Uterus (tissue), 2 donors: ENCODE measurements around the gene LRRC2.

ENCODE experiments used
- POLR2A ChIP-seq, 2 donors: fragments of 450-650 bp; IDR thresholded peaks; one replicate each; pipeline ENCODE4 v1.6.1; 2016; ENCODE audit warnings: antibody characterized with exemption in 2 of 2, mild to moderate bottlenecking in 1 of 2, moderate library complexity in 1 of 2
- TF ChIP-seq, protein P1 (sequence below), 4 experiments: fragments of 200-600 bp in 2 of 4; fragments of 450-650 bp in 2 of 4; sonication (generic) in 2 of 4; IDR thresholded peaks; one replicate each; pipeline ENCODE4 v1.5.1; 2016 to 2019; ENCODE audit warnings: antibody characterized with exemption in 4 of 4, mild to moderate bottlenecking in 2 of 4, moderate library complexity in 1 of 4

DNA sequence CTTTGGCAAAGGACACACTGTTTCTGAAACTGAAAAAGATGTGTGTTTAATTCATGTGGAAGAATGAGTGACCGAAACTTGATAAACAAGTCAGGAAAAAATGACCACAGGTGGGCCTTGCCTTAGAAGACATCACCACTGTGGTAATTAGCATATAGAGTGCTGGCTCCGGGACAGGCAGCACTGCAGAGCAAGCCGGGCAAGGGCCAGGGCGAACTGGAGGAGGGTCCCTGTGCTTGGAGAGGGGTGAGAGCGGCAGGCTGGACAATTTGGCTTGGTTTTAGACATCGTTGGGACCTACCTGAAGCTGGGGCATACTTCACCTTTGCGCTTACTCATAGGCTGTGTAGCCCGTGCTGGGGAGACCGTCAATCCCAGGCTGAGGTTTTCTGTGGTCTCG lies 60.1 kb downstream of the LRRC2 start:
- TF ChIP-seq, protein P1, sequence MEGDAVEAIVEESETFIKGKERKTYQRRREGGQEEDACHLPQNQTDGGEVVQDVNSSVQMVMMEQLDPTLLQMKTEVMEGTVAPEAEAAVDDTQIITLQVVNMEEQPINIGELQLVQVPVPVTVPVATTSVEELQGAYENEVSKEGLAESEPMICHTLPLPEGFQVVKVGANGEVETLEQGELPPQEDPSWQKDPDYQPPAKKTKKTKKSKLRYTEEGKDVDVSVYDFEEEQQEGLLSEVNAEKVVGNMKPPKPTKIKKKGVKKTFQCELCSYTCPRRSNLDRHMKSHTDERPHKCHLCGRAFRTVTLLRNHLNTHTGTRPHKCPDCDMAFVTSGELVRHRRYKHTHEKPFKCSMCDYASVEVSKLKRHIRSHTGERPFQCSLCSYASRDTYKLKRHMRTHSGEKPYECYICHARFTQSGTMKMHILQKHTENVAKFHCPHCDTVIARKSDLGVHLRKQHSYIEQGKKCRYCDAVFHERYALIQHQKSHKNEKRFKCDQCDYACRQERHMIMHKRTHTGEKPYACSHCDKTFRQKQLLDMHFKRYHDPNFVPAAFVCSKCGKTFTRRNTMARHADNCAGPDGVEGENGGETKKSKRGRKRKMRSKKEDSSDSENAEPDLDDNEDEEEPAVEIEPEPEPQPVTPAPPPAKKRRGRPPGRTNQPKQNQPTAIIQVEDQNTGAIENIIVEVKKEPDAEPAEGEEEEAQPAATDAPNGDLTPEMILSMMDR (IDR thresholded peaks at IDR 0.05) = no peak
- no peak for TF ChIP-seq POLR2A (IDR thresholded peaks at IDR 0.05)
